ENCODE measurements around the gene ZBTB24. TPM values are rescaled to one million over a fixed set of nuclear protein-coding genes. Genes with fewer than 3 reads are reported as not detected.

The ZBTB24 gene
- total RNA-seq, 1 donor from 2014 or later: 2.6 TPM

DNA sequence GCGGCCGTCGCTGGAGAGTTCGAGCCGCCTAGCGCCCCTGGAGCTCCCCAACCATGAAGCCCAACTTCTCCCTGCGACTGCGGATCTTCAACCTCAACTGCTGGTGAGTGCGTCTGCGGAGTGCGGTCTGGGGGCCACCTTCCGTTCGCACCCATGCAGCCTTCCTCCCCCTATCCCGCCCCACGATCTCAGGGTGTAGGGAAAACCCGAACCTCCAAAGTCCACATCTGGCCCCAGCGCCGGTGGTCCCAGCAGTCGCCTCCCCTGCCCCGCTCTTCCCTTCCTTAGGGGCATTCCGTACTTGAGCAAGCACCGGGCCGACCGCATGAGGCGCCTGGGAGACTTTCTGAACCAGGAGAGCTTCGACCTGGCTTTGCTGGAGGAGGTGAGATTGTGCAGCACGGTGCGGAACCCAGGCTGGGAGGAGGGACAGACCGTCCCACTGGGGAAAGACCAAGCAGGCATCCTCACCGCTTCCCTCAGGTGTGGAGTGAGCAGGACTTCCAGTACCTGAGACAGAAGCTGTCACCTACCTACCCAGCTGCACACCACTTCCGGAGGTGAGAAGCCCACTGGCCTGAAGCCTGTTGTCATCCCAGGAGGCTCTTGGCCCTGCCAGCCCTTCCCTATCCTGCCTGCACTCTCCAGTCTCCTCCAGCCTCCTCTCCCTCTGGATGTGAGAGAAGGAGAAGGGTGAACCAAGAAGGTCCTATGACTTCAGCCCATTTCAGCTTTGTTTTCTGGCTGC lies 41.8 kb downstream of the ZBTB24 start:
- peak; percentile 43 for DNase-seq
- Histone ChIP-seq H3K4me1 (peaks cover 28% of the 10 kb centered on the region), H3K36me3 (peaks cover 26% of the 10 kb centered on the region), H3K4me3 (peak overlapping the region; percentile 89), H3K27ac (replicated peaks) (peak overlapping the region; percentile 84), H3K9me3 (replicated peaks) (no peaks in the 10 kb centered on the region), H3K27me3 (ENCODE audit: low read depth) (no peaks in the 10 kb centered on the region)
- intact Hi-C loops (cut with micrococcal nuclease): no loop called here
- TF ChIP-seq, protein P1, sequence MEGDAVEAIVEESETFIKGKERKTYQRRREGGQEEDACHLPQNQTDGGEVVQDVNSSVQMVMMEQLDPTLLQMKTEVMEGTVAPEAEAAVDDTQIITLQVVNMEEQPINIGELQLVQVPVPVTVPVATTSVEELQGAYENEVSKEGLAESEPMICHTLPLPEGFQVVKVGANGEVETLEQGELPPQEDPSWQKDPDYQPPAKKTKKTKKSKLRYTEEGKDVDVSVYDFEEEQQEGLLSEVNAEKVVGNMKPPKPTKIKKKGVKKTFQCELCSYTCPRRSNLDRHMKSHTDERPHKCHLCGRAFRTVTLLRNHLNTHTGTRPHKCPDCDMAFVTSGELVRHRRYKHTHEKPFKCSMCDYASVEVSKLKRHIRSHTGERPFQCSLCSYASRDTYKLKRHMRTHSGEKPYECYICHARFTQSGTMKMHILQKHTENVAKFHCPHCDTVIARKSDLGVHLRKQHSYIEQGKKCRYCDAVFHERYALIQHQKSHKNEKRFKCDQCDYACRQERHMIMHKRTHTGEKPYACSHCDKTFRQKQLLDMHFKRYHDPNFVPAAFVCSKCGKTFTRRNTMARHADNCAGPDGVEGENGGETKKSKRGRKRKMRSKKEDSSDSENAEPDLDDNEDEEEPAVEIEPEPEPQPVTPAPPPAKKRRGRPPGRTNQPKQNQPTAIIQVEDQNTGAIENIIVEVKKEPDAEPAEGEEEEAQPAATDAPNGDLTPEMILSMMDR (IDR thresholded peaks at IDR 0.05; ENCODE audit: borderline replicate concordance): no peak

DNA sequence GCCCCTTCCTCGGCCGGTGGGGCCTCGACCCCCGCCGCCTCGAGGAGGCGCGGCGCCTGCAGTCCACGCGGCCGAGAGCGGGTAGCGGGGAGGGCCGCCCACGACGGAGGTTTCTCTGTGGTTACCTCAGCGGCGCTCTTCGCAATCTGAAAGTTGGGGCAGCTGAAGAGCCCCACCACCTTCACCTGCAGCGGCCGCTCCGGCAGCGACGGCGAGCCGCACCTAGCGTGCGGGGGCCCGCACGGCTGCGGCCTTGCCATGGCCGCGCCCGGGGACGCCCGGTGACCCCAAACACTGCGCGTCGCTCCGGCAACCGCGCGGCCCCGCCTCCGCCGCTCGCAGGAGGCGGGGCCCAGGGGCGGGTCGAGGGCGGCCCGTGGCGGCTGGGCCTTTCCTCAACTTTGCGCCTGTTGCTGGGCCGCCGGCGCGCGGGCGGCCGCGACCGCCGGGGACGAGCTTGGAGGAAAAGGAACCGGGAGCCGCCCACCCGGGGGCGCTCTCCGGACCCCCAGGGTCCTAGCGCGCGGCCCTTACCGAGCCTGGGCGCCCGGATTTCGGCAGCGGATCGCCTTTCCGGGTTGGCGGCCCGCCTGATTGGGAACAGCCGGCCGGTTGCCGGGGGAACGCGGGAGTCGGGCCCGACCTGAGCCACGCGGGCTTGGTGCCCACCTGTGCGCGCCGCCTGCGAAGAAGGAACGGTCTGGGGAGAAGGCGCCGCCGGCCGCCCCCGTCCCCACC lies 42.5 kb downstream of the ZBTB24 start, which contains the start of the genes PPIL6 and SMPD2:
TSS of gene PPIL6 (minus strand) at position 298 of the 738 bp plus-strand sequence. CDS start at position 260, 38 bp downstream.
TSS of gene SMPD2 (plus strand) at position 394 of the 738 bp plus-strand sequence. CDS start 398 bp downstream, outside the sequence.
- Histone ChIP-seq H3K27ac (replicated peaks) (peak within 1 kb of the TSS; percentile 84), H3K4me1 (peaks cover 28% of the 10 kb centered on the region), H3K4me3 (peak within 1 kb of the TSS; percentile 89), H3K36me3 (peaks cover 20% of the 10 kb centered on the region), H3K9me3 (replicated peaks) (no peaks in the 10 kb centered on the region), H3K27me3 (ENCODE audit: low read depth) (no peaks in the 10 kb centered on the region)
- peak; percentile 90 for DNase-seq
- intact Hi-C loops (cut with micrococcal nuclease): no loop called here
- TF ChIP-seq, protein P1 (IDR thresholded peaks at IDR 0.05; ENCODE audit: borderline replicate concordance): peak; percentile 45

DNA sequence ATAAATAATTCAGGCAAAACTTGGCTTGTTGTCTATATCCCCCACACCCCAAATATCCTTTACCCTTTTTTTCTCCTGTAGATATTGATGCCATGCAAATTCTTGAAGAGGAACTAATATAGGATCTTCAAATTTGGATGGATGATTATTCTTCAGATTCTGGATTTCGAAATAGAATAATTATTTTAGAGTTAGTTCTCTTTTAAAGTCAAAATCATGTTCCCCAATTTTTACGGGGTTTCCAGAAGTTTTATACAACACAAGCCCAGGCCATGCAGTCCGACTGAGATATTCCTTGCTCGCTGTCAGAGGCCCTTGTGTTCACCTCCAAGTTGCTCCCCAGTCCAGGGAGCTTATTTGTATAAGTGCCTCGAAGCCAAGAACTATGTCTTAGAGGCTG lies 47.0 kb downstream of the ZBTB24 start:
- TF ChIP-seq, protein P1 (IDR thresholded peaks at IDR 0.05; ENCODE audit: borderline replicate concordance): no peak
- Histone ChIP-seq H3K27ac (replicated peaks) (no peak overlapping the region), H3K9me3 (replicated peaks) (no peaks in the 10 kb centered on the region), H3K4me3 (no peak overlapping the region), H3K36me3 (no peaks in the 10 kb centered on the region), H3K4me1 (peaks cover 15% of the 10 kb centered on the region), H3K27me3 (ENCODE audit: low read depth) (no peaks in the 10 kb centered on the region)
- intact Hi-C loops (cut with micrococcal nuclease): no loop called here
- DNase-seq: no peak

DNA sequence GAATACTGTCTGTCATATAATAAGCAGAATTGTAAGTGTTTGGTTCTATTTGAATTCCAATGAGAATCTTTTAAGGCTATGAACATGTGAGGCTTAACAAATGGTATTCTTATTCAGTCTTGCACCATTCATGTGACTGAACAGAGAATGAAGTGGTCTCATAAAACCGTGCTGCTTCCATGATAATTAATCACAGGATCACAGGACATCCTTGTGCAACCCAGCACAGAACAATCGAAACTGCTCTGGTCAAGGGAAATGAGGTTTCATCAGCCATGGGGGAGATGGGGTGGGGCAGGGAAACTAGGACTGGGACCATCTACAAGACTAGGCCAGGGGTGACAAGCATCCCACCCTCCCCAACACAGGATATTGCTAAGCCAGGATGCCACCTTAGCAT lies 48.6 kb downstream of the ZBTB24 start:
- DNase-seq: no peak
- peaks cover 10% of the 10 kb centered on the region for H3K4me1 ChIP-seq
- no peaks in the 10 kb centered on the region for H3K36me3 ChIP-seq
- TF ChIP-seq, protein P1 (IDR thresholded peaks at IDR 0.05; ENCODE audit: borderline replicate concordance): no peak
- no peak overlapping the region for H3K4me3 ChIP-seq
- no peaks in the 10 kb centered on the region for H3K27me3 ChIP-seq (ENCODE audit: low read depth)
- intact Hi-C loops (cut with micrococcal nuclease): no loop called here
- no peak overlapping the region for H3K27ac ChIP-seq (replicated peaks)
- no peaks in the 10 kb centered on the region for H3K9me3 ChIP-seq (replicated peaks)

DNA sequence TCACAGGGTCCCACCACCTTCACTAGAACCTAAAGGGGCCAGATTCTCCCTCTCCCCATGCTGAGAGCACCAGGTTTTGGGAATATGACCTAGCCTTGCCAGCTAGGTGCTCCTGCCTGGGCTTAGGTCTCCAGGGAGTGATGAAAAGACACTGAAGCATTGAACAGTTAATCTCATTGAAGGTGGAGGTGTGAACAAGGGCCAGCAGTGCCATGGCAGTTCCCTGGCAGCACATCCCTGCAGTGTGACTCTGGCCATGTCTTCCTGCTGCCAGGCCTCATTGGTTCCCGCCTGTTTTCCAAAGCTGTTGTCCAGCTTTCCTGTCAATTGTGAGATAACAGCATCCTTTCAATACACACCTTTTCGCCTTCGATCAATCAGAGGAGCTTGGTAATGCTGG lies 53.5 kb downstream of the ZBTB24 start:
- Histone ChIP-seq H3K36me3 (no peaks in the 10 kb centered on the region), H3K9me3 (replicated peaks) (no peaks in the 10 kb centered on the region), H3K4me3 (no peak overlapping the region), H3K27me3 (ENCODE audit: low read depth) (no peaks in the 10 kb centered on the region), H3K4me1 (peaks cover 21% of the 10 kb centered on the region), H3K27ac (replicated peaks) (peak overlapping the region; percentile 39)
- intact Hi-C loops (cut with micrococcal nuclease): no loop called here
- TF ChIP-seq, protein P1 (IDR thresholded peaks at IDR 0.05; ENCODE audit: borderline replicate concordance): no peak
- DNase-seq: no peak

All from left ventricle myocardium inferior (tissue), 1 donor.